Body of pancreas (tissue), 4 donors: ENCODE results near the gene UBE2N.

Experiments
- CTCF ChIP-seq, 7 experiments: fragments of 450-650 bp in 4 of 7; fragments of 200-600 bp in 3 of 7; sonication (generic) in 3 of 7; IDR thresholded peaks; one replicate each; pipeline ENCODE4 v1.5.1; 2016 to 2019; ENCODE audit warnings: antibody characterized with exemption in 7 of 7
- POLR2A ChIP-seq, 3 donors: fragments of 450-650 bp; IDR thresholded peaks; one replicate each; pipeline ENCODE4 v1.6.1; 2016; ENCODE audit warnings: antibody characterized with exemption in 3 of 3, mild to moderate bottlenecking in 2 of 3

- TF ChIP-seq CTCF (IDR thresholded peaks at IDR 0.05) (no peak), POLR2A (IDR thresholded peaks at IDR 0.05) (no peak)
Measured at GRCh38 chr12:93408813-93409212, 32.9 kb downstream of the UBE2N start.
